ENCODE results near the gene PEX3.
"Not testable (repeated sequence)": the region's sequence is repeated elsewhere in the genome, so short reads cannot be mapped to it uniquely, and the experiment has no call there.

The PEX3 gene

GRCh38 chr6:143450453-143451371 lies at the start of gene PEX3, which contains the start of gene ADAT2:
Gene PEX3, plus strand, starts transcription at chr6:143450805. Its CDS starts 238 bp downstream, at chr6:143451043.
Gene ADAT2, minus strand, starts transcription at chr6:143450695. Its CDS starts 37 bp downstream, at chr6:143450658.
- peak; percentile 94 for DNase-seq

GRCh38 chr6:143401068-143401446 lies 49.5 kb upstream of the PEX3 start:
- no peak for DNase-seq

- DNase-seq, result no peak
Measured at GRCh38 chr6:143401636-143402370, 48.8 kb upstream of the PEX3 start.

- no peak for DNase-seq
Measured at GRCh38 chr6:143402721-143403336, 47.8 kb upstream of the PEX3 start.

GRCh38 chr6:143405373-143406154 lies 45.0 kb upstream of the PEX3 start:
- DNase-seq, result no peak

- no peak for DNase-seq
Measured at GRCh38 chr6:143406673-143407072, 43.9 kb upstream of the PEX3 start.

DNA sequence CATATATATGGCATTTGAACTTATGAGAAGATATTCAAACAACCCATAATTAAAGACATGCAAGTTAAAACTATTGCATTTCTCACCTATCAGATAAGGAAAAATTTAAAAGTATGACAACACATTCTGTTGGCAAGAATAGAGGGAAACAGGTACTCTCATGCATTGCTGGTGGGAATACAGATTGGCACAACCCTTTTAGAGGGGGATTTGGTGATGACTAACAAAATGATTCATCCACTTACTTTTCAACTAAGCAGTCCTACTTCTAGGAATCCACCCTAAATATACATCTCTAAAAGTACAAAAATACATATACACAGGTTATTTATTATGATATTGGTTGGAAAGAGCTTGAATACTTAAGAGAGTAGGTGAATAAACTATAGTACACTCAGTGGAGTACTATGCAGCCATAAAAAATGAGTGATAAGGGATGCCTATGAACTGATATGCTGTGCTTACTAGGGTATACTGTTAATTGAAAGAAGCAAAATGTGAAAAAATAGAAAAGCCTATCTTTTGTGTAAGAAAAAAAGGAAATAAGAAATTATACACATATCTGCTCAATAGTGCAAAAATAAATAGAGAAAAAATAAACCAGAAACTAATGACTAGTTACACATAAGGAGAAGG lies 42.3 kb upstream of the PEX3 start:
- DNase-seq, result no peak

GRCh38 chr6:143408787-143409162 lies 41.8 kb upstream of the PEX3 start:
- DNase-seq, result no peak

- DNase-seq, result no peak
Measured at GRCh38 chr6:143410859-143411270, 39.7 kb upstream of the PEX3 start.

- no peak for DNase-seq
Measured at GRCh38 chr6:143414769-143415168, 35.8 kb upstream of the PEX3 start.

DNA sequence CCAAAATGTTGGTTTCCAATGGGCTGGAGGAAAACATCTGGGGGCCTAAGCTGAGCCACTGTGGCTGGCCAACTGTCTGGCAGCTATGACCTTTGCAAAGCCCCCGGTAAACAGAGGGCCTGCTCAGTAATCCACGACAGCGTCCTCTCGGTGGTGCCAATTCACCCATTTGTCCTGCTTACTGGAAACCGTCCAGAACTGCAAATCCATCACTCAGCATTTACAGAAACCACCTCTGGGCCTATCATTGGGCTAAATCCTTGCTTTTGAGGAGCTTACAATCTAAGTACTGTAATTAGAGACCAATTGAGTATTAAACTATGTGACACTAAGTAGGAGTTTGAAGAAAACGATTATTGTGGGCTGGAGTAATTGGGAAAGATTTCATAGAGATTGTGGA lies 31.1 kb upstream of the PEX3 start:
- DNase-seq, result no peak

DNA sequence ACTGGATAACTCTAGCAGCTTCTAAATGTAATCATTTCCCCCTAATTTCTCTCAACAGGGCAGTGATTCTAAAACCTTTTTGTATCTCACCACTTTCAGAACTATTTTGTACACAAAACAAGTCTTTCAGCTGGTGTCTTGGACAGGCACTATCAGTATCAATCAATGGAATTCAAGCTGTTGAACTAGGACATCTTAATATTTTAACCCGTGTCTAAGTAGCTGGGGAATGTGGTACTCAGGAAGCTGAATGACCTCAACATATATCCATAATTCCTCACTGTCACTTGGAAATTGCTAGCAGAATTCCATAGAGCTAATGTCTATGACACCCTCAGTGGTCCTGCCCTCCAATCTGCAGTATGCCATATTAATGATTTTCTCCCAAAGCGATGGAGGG lies 24.6 kb upstream of the PEX3 start:
- DNase-seq, result no peak

DNA sequence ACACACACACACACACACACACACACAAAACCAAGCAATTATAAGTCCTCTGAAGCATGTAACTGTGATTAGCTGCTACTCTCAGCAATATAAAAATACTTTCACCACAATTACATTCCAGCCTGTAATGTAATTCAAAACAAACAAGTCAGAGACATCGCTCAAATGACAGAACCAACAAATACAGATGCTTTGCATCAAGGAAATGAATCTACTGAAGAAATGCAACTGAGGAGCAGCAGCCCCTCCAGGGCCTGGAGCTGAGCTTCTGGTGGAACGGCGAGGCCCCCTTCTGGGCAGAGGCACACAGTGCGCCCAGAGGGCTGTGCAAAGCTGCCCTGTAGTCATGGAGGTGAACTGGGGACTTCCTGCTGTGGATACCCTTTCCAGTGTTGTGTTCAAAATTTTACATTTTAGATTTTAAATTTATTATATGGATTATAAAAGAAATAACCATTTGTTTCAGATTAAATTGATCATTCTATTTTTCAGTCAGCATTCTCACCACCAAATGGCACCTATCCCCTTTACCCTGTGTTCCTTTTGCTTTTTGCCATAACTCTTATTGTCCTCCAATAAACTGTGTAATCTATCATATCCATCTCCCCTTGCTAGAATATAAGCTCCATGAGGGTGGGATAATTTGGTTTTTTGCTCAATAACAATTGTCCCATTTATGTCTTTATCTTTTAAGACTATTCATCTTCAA lies 23.3 kb upstream of the PEX3 start:
- peak; percentile 73 for DNase-seq

GRCh38 chr6:143429970-143430369 lies 20.6 kb upstream of the PEX3 start:
- no peak for DNase-seq

DNA sequence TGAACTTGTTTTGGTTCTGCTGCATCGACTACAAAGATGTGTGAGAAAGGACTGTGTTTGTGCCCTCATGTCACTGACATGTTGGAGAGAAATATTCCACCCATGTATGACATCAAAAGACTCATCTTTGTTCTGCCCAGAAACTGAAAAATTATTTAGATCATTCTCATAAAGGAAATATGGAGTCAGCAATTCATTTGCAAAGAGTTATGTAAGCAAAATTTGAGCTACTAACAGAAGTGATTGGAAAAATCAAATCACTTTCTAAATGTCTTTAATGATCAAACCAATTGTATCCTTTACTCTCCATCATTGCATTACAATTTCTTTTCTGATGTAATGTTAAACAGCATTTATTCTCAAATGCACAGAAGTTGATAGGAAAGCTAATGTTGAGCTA lies 19.4 kb upstream of the PEX3 start:
- DNase-seq, result no peak

DNA sequence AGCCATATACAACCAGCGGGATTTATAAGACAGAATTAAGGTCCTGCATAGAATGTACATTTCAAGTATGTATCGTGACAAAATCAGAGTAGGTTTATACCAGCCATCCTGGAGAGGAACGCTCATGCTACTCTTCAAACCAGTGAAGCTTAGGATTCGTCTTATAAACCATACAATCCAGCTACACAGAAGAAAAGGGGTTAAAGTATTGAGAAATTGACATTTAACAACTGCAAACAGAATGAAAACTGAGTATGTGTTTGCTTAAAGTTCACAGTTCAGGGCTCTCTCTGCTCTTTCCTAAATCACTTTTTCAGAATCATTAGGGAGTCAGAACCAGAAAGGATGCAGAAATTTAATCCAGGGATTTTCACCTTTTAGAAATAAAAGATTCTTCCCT lies 18.0 kb upstream of the PEX3 start:
- no peak for DNase-seq

- no peak for DNase-seq
Measured at GRCh38 chr6:143441010-143441409, 9.6 kb upstream of the PEX3 start.

GRCh38 chr6:143441680-143442545 lies 8.7 kb upstream of the PEX3 start:
- peak; percentile 10 for DNase-seq

DNA sequence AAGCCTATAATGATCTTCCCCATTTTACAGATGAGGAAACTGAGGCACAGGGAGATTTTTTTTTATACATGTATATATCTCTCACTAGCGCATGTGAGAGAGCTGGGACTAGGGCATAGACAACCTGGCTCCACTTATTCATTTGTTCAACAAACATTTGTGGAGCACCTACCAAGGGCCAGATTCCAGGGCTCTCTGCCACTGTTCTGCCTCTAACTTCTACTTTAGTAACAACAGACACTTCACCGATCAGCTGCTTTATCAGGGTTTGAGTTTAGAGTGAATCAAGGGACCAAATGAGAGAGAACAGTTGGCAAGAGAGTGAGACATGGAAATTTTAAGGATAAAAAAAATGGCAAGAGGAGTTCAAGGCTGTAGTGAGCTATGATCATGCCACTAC lies 7.5 kb upstream of the PEX3 start:
- no peak for DNase-seq

- not testable (repeated sequence) for DNase-seq
Measured at GRCh38 chr6:143447865-143448264, 2.7 kb upstream of the PEX3 start.
